K562 (cell line): ENCODE results near the gene HOXC4. TPM values are rescaled to one million over a fixed set of nuclear protein-coding genes. Genes with fewer than 3 reads are reported as not detected.

Experiments
- ATAC-seq: fragments of 200-7000 bp; cut with Tn5 transposase; 3 replicates; pipeline ENCODE4 v1.9.1; 2020; ENCODE audit warnings: moderate library complexity
- BruUV-seq: library from RNA; stranded (reverse); fragments of 400-500 nt; replicated peaks from 2 replicates; lab custom pipeline; 2021; lab: Mats Ljungman, UMichigan
- CTCF ChIA-PET: fragments of 300-600 bp; formaldehyde crosslinking; extraction: SDS; loops from one replicate; lab custom pipeline; 2021; ENCODE audit warnings: low intra/inter-chr PET ratio; lab: Yijun Ruan, JAX
- POLR2A ChIA-PET: fragments of 300-600, 350-650 bp; sonication (Branson Sonifier 250); formaldehyde crosslinking; extraction: SDS; loops from one replicate; lab custom pipeline; 2021; ENCODE audit warnings: antibody characterized with exemption, inconsistent platforms; lab: Yijun Ruan, JAX
- DNase-seq, 4 experiments: peaks; one replicate each; pipeline versions ENCODE4 v3.0.0 to v3.0.0-alpha.2; 2011 to 2018; ENCODE audit warnings: low spot score in 3 of 4, mixed read lengths in 3 of 4; ENCODE audit errors: extremely low read depth in 1 of 4
- FAIRE-seq: peaks from 2 replicates; lab custom pipeline; 2011; peaks lifted over from hg19 to GRCh38; lab: Jason Lieb, UNC
- H2AFZ ChIP-seq: 2 replicates; pipeline ENCODE4 v1.6.0; 2011; ENCODE audit warnings: low read depth, low read length, control low read depth, inconsistent platforms
- H3K27ac ChIP-seq: fragments of 200-600 bp; 3 replicates; pipeline ENCODE4 v1.8.0; 2011; ENCODE audit warnings: low read depth, mild to moderate bottlenecking, control low read depth, inconsistent platforms, low read length, moderate library complexity, mixed read lengths; ENCODE audit errors: extremely low read depth
- H3K27me3 ChIP-seq, 2 experiments: fragments of 300-600 bp in 1 of 2; 2 replicates in 1 of 2; 3 replicates in 1 of 2; pipeline versions ENCODE4 v1.6.0 to v1.8.0; 2011; ENCODE audit warnings: inconsistent platforms in 2 of 2, low read length in 2 of 2, mild to moderate bottlenecking in 1 of 2, mixed read lengths in 1 of 2, moderate library complexity in 1 of 2; ENCODE audit not compliant: control insufficient read depth in 2 of 2, insufficient read depth in 2 of 2
- H3K36me3 ChIP-seq: fragments of 300-600 bp; 3 replicates; pipeline ENCODE4 v1.8.0; 2011; ENCODE audit warnings: mild to moderate bottlenecking, low read length, inconsistent platforms; ENCODE audit not compliant: control insufficient read depth, insufficient read depth
- H3K4me1 ChIP-seq, 2 experiments: fragments of 200-600 bp in 1 of 2; replicated peaks in 1 of 2; 2 replicates in 1 of 2; 3 replicates in 1 of 2; pipeline versions ENCODE4 v1.5.1 to v1.8.0; 2011; ENCODE audit warnings: inconsistent platforms in 2 of 2, low read length in 2 of 2, mild to moderate bottlenecking in 1 of 2, mixed read lengths in 1 of 2, moderate library complexity in 1 of 2; ENCODE audit not compliant: control insufficient read depth in 2 of 2, insufficient read depth in 2 of 2
- H3K4me2 ChIP-seq: 2 replicates; pipeline ENCODE4 v1.6.1; 2011; ENCODE audit warnings: low read length, control low read depth, inconsistent platforms, mixed read lengths; ENCODE audit not compliant: insufficient read depth
- H3K4me3 ChIP-seq: fragments of 200-600 bp; sonication (generic), shearing (Covaris generic); 2 replicates; pipeline ENCODE4 v1.5.1; 2016; ENCODE audit warnings: control low read depth, inconsistent platforms
- H3K79me2 ChIP-seq: fragments of 200-600 bp; 3 replicates; pipeline ENCODE4 v1.8.0; 2011; ENCODE audit warnings: low read length, inconsistent platforms; ENCODE audit not compliant: control insufficient read depth, insufficient read depth
- H3K9ac ChIP-seq, 2 experiments: 2 replicates each; pipeline versions ENCODE4 v1.6.0 to v1.6.1; 2011; ENCODE audit warnings: low read depth in 2 of 2, low read length in 2 of 2, control low read depth in 1 of 2, inconsistent platforms in 1 of 2, mild to moderate bottlenecking in 1 of 2, mixed read lengths in 1 of 2; ENCODE audit not compliant: insufficient read depth in 1 of 2
- H3K9me1 ChIP-seq: one replicate; pipeline ENCODE4 v1.6.0; 2011; ENCODE audit warnings: inconsistent platforms, mild to moderate bottlenecking, low read length, moderate library complexity; ENCODE audit not compliant: control insufficient read depth, insufficient read depth
- H3K9me3 ChIP-seq: replicated peaks from 2 replicates; pipeline ENCODE4 v1.5.1; 2011; ENCODE audit warnings: low read depth, low read length, inconsistent platforms; ENCODE audit not compliant: control insufficient read depth, insufficient read depth
- H4K20me1 ChIP-seq: replicated peaks from 2 replicates; pipeline ENCODE4 v1.6.1; 2011; ENCODE audit warnings: low read length, inconsistent platforms, mixed read lengths; ENCODE audit not compliant: control insufficient read depth, insufficient read depth
- CAMTA2 ChIP-seq: fragments of 250-450 bp; sonication (Bioruptor Pico); conservative IDR thresholded peaks from 2 replicates; pipeline ENCODE4 v1.5.1; 2022
- CCNT2 ChIP-seq: IDR thresholded peaks from 2 replicates; pipeline ENCODE4 v1.6.1; 2011; ENCODE audit warnings: borderline replicate concordance, low read depth, mild to moderate bottlenecking, moderate library complexity, mixed read lengths, low read length; ENCODE audit not compliant: insufficient read length; ENCODE audit errors: extremely low read depth
- DPF2 ChIP-seq: fragments of 450-650 bp; IDR thresholded peaks from 2 replicates; pipeline ENCODE4 v1.6.1; 2016
- KLF1 ChIP-seq: fragments of 450-650 bp; IDR thresholded peaks from 2 replicates; pipeline ENCODE4 v1.6.1; 2016; ENCODE audit warnings: missing genetic modification characterization, missing compliant biosample characterization
- NCOA1 ChIP-seq: fragments of 450-650 bp; IDR thresholded peaks from 2 replicates; pipeline ENCODE4 v1.6.1; 2016; ENCODE audit warnings: low read depth
- RBM22 ChIP-seq: fragments of 200-400 bp; formaldehyde crosslinking; IDR thresholded peaks from 2 replicates; pipeline ENCODE4 v1.6.1; 2018; ENCODE audit warnings: low read length, low read depth; ENCODE audit not compliant: poor library complexity, severe bottlenecking
- SMARCC2 ChIP-seq: fragments of 450-650 bp; IDR thresholded peaks from 2 replicates; pipeline ENCODE4 v1.6.1; 2017; ENCODE audit warnings: antibody characterized with exemption, moderate library complexity, mild to moderate bottlenecking, low read depth
- SREBF2 ChIP-seq: sonication (generic); formaldehyde crosslinking; IDR thresholded peaks from 2 replicates; pipeline ENCODE4 v1.4.0; 2020; ENCODE audit warnings: mild to moderate bottlenecking, missing genetic modification reagents
- ZBTB5 ChIP-seq: fragments of 450-650 bp; IDR thresholded peaks from 2 replicates; pipeline ENCODE4 v1.6.1; 2017; ENCODE audit warnings: antibody characterized with exemption
- ZNF407 ChIP-seq: fragments of 450-650 bp; IDR thresholded peaks from 2 replicates; pipeline ENCODE4 v1.6.1; 2016; ENCODE audit warnings: low read depth
- ZNF785 ChIP-seq: fragments of 250-450 bp; sonication (Bioruptor Pico); IDR thresholded peaks from 2 replicates; pipeline ENCODE4 v1.4.0; 2020; ENCODE audit warnings: mild to moderate bottlenecking
- WGBS: fragments of 100-300 bp; shearing (Covaris generic); methylation state at CpG from one replicate; pipeline ENCODE4 v1.1.6; 2016; ENCODE audit warnings: low coverage, mixed read lengths; ENCODE audit not compliant: insufficient coverage; ENCODE audit errors: missing lambda C conversion rate; 5-methylcytosine and 5-hydroxymethylcytosine counted together
- in situ Hi-C: fragments of 300-500 bp; cut with MboI; formaldehyde crosslinking; loops from 4 replicates; pipeline ENCODE4 v1.15.0; 2018; ENCODE audit warnings: inconsistent platforms, mixed read lengths
- intact Hi-C: fragments of 100-400 bp; cut with micrococcal nuclease; formaldehyde crosslinking; loops from 2 replicates; pipeline ENCODE4 v1.14.2; 2022
- polyA plus RNA-seq, 8 experiments: library from polyadenylated mRNA; depleted of rRNA in 4 of 8; stranded (reverse) in 5 of 8; unstranded in 3 of 8; fragments of >200 nt; fragmentation: Nextera tagmentation in 2 of 8; fragmentation: Illumina TruSeq in 1 of 8; extraction: Ambion mirVana in 2 of 8; extraction: Trizol in 1 of 8; gene quantifications; 2 replicates each; pipeline versions ENCODE4 v1.2.1 to v1.2.3, GENCODE V29; 2011 to 2014; ENCODE audit warnings: inconsistent platforms in 1 of 8, missing spikeins in 1 of 8
- total RNA-seq, 7 experiments: library from RNA; depleted of rRNA in 6 of 7; stranded (reverse); fragments of >200 nt in 6 of 7; fragmentation: Illumina TruSeq in 2 of 7; extraction: Trizol in 2 of 7; gene quantifications; 2 replicates each; pipeline versions ENCODE4 v1.2.1 to v1.2.3, GENCODE V29; 2011 to 2021; ENCODE audit warnings: low replicate concordance in 1 of 7

Gene HOXC4
- total and polyA plus RNA-seq, 9 of the 15 experiments (the other 6 are each of a cell fraction or from before 2014, with no cell fraction given), result 0.06 to 1.5 (median 0.44) TPM; not detected in 1

GRCh38 chr12:54020591-54021405 lies 32.8 kb upstream of the HOXC4 start:
- ATAC-seq, result no peak
- CTCF ChIA-PET, result no interaction called here
- FAIRE-seq, result no peak
- in situ Hi-C loops (loop anchor here (10.0 kb wide), 1 partner anchor 174 kb away; no protein-coding TSS in a partner anchor), intact Hi-C loops (no loop called here)
- no peaks in the 10 kb centered on the region for H3K27me3 ChIP-seq
- peaks cover 3% of the 10 kb centered on the region; the same call in 2 of the 3 replicates for H3K79me2 ChIP-seq
- peak overlapping the region in 1 of 2 experiments; percentile 73; a peak in 2 of 4 replicates for H3K9ac ChIP-seq
- no peak overlapping the region for H3K4me2 ChIP-seq
- no peaks in the 10 kb centered on the region for H3K9me3 ChIP-seq
- no peaks in the 10 kb centered on the region for H3K36me3 ChIP-seq
- H4K20me1 ChIP-seq, result no peaks in the 10 kb centered on the region
- H3K27ac ChIP-seq, result no peak overlapping the region
- no peak overlapping the region for H2AFZ ChIP-seq
- WGBS, result 84% methylated on average over 22 of the region's 23 CpGs
- POLR2A ChIA-PET, result no interaction called here
- no TSS peak for BruUV-seq
- DNase-seq, result no peak
- peaks cover 10 to 49% of the 10 kb centered on the region in 2 experiments for H3K4me1 ChIP-seq
- TF ChIP-seq SMARCC2 (no peak), ZNF785 (CRISPR knock-in tag) (no peak), ZNF407 (no peak), KLF1 (tag) (no peak), RBM22 (no peak), ZBTB5 (no peak), DPF2 (no peak), CCNT2 (no peak), SREBF2 (CRISPR knock-in tag) (no peak), CAMTA2 (CRISPR knock-in tag) (no peak), NCOA1 (no peak)
- H3K9me1 ChIP-seq, result no peaks in the 10 kb centered on the region
- H3K4me3 ChIP-seq, result no peak overlapping the region
